HG02610 (cell line): ENCODE data around the gene CCDC40.

Experiments
- ATAC-seq: cut with Tn5 transposase; IDR thresholded peaks from one replicate; pipeline ENCODE4 v1.9.1; 2021; ENCODE audit warnings: mild to moderate bottlenecking, moderate library complexity; ENCODE audit not compliant: unreplicated experiment

The CCDC40 gene

DNA sequence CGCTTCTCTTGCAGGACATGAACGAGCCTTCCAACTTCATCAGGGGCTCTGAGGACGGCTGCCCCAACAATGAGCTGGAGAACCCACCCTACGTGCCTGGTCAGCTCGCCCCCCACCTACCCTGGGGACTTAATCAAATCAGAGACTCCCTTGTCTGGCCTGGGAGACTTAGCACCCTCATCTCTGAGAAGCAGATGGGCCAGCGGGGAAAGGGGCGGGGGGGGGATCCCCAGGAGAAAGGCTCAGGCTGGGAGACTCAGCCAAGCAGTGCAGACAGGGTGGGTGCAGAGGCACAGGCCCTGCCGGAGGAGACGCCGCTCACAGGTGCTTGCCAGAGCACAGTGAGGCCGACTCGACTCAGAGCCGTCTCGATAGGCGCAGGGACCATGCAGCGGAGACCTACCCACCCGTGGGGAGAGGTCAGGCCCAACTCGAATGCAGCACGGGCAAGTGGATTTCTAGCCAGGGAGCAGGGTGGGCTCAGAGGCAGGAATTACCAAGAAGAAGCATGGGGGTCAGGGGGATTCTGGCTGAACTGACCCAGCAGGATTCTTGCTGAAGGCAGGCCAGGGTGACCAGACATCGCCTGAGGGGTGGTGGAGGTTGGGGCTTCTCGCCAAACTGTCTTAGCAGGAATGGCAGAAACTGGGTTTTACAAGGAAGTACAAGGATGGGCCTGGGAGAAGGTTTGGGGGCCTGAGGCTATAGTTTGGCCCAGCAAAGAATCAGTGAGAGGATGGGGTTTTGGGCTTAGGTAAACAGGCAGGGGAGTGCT lies 74.7 kb downstream of the CCDC40 start:
- no peak for ATAC-seq

DNA sequence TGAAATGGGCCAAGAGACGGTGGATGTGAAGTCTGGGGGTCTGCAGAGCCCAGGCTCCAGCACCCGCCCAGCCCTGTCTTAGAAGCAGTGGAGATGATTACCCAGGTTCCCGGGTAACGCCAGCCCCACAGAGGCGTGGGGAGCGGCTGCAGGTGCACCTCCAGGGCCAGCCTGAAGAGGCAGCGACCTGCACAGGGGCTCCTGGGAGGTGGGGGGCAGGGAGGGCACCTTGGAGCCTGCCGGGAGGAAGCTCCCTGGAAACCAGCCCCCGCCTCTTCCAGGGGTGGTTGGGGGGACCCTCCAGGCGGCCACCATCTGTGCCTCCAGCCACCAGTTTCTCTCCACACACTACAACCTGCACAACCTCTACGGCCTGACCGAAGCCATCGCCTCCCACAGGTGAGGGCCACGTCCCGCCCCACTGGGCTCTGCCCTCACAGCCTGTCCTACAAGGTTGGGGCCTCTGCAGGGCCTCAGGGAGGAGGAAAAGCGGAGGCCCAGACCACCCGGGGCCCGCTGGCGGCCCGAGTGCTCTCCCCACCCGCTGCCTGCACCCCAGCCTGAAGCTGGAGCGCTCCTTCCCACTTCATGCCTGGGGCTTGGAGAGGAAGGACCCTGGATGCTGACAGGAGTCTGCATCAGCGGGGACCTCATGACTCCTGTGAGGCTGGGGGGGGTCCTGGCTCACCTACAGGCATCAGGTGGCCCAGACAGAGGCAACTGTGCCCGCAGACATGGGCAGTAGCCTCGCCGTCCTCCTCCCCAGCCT lies 75.4 kb downstream of the CCDC40 start:
- ATAC-seq: no peak

DNA sequence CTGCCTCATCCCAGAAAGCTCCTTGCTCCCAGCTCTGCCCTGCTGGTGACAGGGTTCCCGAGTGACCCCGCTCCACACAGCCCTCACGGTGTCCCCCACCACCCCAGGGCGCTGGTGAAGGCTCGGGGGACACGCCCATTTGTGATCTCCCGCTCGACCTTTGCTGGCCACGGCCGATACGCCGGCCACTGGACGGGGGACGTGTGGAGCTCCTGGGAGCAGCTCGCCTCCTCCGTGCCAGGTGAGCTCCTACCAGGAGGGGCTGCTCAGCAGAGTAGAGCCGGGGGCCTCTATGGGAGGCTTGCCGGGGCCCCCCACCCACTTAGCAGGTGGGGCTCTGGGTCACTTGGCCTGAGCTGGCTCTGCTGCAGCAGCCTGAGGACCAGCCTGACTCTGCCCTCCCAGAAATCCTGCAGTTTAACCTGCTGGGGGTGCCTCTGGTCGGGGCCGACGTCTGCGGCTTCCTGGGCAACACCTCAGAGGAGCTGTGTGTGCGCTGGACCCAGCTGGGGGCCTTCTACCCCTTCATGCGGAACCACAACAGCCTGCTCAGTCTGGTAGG lies 76.1 kb downstream of the CCDC40 start:
- ATAC-seq: no peak

DNA sequence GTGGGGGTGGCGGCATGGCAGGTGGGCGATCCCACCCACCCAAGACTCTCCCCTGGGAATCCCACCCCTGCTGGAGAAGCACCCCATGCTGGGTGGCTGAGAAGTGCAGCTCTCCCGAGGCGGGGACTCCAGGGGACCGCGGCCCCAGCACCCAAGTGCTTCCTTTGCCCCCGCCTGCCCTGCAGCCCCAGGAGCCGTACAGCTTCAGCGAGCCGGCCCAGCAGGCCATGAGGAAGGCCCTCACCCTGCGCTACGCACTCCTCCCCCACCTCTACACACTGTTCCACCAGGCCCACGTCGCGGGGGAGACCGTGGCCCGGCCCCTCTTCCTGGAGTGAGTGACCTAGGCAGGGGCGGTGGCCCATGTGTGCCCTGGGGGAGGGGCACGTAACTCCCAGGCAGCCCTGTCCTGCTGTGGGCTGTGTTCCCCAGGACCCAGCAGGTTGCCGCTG lies 76.6 kb downstream of the CCDC40 start:
- no peak for ATAC-seq

DNA sequence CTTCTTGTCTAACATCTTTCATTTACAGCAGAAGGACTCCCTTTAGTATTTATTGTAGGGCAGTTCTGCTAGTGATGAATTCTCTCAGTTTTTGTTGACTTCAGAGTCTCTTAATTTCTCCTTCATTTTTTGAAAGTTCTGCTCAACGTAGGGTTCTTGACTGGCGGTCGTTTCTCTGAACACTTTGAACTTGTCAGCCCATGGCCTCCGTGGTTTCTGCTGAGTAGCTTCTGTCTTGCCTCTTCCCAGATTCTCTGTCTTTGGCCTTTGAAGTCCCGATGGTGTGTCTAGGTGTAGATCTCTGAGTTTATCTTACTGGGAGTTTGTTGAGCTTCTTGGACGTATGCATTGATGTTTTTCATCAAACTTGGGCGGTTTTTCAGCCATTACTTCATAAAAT lies 78.3 kb downstream of the CCDC40 start:
- ATAC-seq: no peak

DNA sequence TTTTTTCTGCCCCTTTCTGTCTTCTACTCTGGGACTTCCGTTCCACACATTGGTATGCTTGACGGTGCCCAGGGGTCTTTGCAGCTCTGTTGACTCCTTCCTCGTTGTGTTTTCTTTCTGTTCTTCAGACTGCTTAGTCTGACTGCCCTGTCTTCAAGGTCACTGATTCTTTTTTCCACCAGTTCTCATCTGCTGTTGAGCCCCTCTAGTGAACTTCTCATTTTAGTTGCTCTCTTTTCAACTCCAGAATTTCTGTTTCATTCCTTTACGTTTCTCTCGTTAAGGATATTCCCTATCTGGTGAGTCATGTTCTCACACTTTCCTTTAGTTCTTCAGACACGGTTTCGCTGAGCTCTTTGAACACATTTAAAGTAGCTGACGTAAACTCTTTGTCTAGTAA lies 78.7 kb downstream of the CCDC40 start:
- no peak for ATAC-seq

DNA sequence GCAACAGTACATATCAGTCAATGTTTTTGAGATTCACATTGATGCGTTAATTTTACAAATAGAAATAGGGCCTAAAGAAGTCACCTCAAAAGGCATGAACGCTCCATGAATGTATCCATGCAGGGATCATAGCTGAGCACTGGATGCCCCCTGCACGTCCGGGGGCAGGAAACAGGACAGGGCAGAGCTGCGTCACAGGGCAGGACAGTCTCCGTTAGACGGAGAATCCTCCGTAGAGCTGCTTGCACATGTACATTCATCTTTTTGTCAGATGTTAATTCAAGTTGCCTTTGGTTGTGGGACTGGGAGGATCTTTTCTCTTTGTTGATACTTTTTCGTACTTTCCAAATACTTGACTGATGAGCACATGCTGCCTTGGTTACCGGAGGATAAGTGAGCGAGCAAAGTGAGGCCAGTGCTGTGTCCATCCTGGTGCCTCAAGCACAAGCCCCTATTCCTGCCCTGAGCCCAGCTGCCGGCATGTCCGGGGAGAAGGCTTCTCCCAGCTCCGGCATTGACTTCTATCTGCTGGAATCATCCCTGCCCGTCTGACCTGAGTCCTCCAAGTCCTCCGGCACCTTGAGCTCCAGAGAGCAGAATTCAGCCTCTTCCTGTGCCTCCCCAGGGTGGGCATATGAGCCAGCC lies 80.0 kb downstream of the CCDC40 start:
- no peak for ATAC-seq

DNA sequence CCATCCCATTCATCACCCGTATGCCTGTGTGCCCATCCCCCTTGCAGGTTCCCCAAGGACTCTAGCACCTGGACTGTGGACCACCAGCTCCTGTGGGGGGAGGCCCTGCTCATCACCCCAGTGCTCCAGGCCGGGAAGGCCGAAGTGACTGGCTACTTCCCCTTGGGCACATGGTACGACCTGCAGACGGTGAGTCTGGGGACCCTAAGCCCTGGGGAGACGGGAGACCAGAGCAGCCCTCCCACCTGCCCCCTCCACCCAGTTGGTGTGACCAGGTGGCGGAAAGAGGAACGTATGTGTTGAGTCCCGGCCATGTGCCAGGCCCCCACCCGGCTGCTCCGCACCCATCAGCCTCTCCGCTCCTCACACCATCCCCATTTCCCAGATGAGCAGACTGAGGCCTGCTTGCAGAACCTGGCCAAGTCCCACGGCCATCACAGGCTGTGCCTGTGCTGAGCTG lies 80.5 kb downstream of the CCDC40 start:
- ATAC-seq: no peak

DNA sequence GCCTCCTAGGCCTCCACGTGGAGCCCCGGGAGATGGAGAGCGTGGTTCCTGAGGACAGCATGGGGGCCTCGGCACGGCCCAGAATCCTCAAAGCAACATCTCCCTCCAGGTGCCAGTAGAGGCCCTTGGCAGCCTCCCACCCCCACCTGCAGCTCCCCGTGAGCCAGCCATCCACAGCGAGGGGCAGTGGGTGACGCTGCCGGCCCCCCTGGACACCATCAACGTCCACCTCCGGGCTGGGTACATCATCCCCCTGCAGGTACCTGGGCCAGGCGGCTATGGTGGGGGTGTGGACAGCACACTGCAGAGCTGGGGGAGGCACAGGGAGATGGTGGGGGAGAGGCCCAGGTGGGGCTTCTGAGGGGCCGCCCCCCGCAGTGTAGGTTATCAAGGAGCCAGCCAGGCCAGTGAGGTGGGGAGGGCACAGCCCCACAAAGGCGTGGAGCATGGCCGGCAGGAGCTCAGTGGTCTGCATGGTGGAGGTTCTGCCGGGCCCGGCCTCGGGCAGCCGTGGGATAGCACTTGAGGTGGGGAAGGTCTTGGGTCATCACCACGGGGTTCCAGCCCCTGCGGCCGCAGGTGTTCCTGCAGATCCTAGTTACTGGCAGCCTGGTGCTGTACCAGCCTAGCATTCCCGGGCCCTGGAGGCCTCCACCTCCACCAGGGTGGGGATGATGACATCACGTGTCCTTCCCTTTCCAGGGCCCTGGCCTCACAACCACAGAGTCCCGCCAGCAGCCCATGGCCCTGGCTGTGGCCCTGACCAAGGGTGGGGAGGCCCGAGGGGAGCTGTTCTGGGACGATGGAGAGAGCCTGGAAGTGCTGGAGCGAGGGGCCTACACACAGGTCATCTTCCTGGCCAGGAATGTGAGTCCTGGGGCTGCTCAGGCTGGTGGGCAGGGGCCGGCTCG lies 81.3 kb downstream of the CCDC40 start:
- no peak for ATAC-seq

DNA sequence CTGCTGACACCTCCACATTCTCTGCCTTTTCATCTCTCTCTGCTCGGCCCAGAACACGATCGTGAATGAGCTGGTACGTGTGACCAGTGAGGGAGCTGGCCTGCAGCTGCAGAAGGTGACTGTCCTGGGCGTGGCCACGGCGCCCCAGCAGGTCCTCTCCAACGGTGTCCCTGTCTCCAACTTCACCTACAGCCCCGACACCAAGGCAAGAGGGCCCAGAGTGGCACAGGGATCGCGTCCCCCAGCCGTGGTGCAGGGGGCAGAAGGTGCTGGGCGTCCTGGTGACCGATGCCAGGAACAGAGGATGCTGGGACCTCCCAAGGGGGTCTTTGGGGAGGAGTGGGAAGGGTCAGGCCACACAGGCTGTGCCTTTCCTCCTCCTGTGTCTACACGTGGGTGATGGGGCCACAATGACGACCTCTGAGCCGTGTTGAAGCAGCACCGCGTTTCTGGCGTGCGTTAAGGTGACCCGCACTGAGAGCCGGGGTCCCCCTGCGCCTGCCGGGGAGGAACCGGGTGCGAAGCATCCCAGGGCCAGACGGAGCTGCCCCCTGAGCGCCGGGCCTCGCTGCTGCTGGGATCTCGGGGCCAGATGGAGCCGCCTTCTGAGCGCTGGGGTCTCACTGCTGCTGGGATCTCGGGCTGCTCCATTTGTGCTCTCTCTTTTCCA lies 82.3 kb downstream of the CCDC40 start:
- ATAC-seq: no peak

DNA sequence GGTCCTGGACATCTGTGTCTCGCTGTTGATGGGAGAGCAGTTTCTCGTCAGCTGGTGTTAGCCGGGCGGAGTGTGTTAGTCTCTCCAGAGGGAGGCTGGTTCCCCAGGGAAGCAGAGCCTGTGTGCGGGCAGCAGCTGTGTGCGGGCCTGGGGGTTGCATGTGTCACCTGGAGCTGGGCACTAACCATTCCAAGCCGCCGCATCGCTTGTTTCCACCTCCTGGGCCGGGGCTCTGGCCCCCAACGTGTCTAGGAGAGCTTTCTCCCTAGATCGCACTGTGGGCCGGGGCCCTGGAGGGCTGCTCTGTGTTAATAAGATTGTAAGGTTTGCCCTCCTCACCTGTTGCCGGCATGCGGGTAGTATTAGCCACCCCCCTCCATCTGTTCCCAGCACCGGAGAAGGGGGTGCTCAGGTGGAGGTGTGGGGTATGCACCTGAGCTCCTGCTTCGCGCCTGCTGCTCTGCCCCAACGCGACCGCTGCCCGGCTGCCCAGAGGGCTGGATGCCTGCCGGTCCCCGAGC lies 82.9 kb downstream of the CCDC40 start:
- ATAC-seq: no peak

DNA sequence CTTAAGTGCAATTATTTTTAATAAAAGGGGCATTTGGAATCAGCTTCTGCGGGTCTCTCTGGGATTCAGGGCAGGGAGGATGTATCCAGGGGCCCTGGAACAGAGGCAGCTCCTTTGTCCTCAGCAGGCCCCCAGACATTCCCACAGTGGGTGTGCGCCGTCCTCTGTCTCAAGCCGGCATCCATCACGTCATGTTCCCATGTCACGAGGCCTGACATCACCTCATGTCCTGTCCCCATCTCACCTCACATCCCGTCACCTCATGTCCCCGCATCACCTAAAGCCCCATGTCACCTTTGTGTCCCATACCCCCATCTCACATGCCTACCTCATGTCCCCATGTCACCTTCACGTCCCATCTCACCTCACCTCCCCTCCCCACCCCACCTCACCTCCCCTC lies 83.4 kb downstream of the CCDC40 start:
- ATAC-seq: no peak

DNA sequence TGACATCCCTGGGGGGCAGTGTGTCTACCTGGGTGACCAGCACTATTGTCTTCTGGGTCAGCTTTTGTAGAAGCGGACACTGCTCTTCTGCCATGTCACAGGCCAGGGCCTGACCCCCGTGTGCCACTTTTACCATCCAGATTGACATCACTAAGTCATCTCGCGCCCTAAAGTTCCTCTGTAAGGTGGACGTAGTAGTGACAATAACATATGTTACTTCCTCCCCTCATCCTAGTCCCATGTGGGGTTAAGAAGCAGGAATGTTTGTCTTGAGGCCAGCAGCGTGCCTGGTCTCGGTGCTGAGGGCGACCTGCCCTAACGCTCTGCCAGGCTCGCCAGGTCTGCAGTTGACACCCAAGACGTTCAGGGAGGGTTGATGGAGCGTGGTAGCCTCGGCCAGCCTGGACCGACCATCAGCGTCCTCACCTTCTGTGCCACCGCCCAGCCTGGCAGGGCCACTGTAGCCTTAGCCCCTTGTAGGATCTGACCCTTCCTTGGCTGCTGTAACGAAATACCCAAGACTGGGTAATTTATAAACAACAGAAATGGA lies 85.7 kb downstream of the CCDC40 start:
- ATAC-seq: no peak

DNA sequence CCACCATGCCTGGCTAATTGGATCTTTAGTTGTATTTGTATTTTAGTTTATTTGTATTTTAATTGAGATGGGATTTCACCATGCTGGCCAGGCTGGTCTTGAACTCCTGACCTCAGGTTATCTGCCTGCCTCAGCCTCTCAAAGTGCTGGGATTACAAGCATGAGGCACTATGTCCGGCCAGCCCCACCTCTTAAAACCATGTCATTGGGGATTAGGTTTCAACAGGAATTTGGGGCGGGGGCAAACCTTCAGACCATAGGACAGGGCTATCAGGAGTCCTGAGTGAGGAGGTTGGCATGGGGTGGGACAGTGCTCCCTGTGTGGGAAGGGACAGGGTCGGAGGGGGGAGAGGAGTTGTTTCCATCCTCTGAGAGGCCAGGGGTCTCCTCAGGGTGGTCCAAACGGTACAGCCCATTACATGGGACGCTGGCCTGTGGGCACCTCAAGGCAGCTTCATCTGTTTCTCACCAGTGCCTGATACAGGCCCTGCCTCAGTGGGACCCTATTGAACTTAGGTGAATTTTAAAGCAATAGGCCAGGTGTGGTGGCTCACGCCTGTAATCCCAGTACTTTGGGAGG lies 86.6 kb downstream of the CCDC40 start:
- ATAC-seq: no peak

DNA sequence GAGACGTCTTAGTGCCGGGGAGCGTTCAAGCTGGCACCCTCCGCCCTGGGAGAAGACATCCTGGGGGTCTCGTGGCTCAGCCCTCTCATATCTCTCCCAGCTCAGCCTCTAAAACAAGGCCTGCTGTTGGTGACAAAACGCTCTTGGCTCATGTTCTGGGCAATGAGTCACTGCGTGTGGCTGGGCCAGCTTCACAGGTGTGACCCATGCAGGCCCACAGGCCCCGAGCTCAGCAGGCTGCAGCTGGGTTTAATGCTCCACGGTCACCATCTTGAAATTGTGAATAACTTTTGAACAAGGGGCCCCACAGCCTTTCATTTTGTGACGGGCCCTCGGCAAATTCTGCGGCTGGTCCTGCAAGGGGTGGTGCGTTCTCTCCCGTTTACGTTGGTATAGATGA lies 87.3 kb downstream of the CCDC40 start:
- ATAC-seq: no peak

DNA sequence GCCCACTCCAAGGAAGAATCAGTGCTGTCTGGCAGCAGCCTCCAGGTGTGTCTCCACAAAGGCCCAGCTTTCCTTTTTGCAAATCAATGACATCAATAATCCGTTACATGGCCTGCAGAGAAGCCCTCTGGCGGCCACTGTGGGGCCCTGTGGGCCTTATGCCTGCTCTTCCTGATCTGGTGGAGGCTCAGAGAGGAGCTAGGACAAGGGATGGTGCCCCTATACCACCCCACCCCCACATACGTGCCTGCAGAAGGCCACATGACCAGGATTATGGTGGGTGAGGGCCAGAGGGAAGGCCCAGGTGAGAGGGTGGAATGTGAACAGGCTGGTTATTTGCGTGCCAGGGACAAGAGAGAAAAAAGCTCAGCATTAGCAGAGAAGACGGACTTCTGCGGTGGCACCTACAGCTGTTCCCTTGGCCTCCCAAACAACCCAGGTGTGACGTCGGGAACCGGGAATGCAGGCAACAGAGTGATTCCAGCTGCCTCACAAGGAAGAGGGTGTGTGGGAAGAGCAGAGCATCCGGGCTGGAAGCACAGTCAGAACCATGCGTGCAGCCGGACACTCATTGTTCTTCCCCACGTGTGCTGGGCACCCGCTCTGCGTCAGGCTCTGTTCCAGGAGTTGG lies 88.0 kb downstream of the CCDC40 start:
- ATAC-seq: no peak

DNA sequence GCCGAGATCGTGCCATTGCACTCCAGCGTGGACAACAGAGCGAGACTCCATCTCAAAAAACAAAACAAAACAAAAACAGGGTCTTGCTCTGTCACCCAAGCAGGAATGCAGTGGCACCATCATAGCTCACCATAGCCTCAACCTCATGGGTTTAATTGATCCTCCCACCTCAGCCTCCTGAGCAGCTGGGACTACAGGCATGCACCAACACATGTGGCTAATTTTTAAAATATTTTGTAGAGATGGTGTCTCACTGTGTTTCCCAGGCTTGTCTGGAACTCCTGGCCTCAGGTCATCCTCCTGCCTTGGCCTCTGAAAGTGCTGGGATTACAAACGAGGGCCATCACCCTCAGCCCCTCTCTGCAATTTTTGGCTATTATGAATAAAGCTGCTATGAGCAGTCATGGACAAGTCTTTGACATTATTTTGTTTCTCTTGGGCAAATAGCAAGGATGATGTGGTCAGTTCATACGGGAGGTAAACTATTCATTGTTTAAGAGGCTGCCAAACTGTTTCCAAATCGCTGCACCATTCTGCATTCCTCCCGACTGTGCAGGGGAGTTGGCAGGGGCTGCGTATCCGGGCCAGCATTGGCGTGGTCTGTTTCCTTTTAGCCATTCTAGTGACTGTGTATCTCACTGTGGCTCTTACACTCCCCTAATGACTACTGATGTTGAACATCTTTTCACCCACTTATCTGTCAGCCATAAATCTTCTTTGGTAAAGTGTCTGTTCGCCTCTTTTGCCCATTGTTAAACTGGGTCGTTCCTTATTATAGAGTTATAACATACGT lies 89.4 kb downstream of the CCDC40 start:
- ATAC-seq: no peak

DNA sequence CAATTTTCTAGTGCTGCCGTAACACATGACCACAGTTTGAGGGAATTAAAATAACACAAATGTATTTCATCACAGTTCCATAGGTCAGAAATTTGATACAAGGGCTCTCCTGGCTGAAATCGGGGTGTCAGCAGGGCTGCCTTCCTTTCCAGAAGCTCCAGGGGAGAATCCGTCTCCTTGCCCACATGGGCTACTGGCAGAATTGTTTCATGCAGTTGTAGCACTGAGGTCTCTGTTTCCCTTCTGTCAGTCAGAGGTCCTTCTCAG lies 89.9 kb downstream of the CCDC40 start:
- no peak for ATAC-seq
